NT2/D1 (cell line): ENCODE results near the gene CHEK1.

ENCODE experiments used
- DNase-seq: peaks from one replicate; pipeline ENCODE4 v3.0.0-alpha.2; 2011; ENCODE audit warnings: low read depth, low spot score
- H3K27me3 ChIP-seq: 2 replicates; pipeline ENCODE4 v1.6.0; 2011; ENCODE audit warnings: mild to moderate bottlenecking; ENCODE audit not compliant: insufficient read length, insufficient read depth
- H3K36me3 ChIP-seq: 2 replicates; pipeline ENCODE4 v1.6.1; 2011; ENCODE audit warnings: mild to moderate bottlenecking, low read length, mixed read lengths; ENCODE audit not compliant: insufficient read depth, insufficient read length
- H3K4me1 ChIP-seq: 2 replicates; pipeline ENCODE4 v1.5.1; 2011; ENCODE audit not compliant: insufficient read depth, insufficient read length
- H3K4me3 ChIP-seq: 2 replicates; pipeline ENCODE4 v1.5.1; 2011; ENCODE audit warnings: low read depth; ENCODE audit not compliant: insufficient read length
- H3K9ac ChIP-seq: 2 replicates; pipeline ENCODE4 v1.6.0; 2011; ENCODE audit warnings: low read depth; ENCODE audit not compliant: insufficient read length
- H3K9me3 ChIP-seq: 2 replicates; pipeline ENCODE4 v1.5.1; 2011; ENCODE audit warnings: mild to moderate bottlenecking, low read length; ENCODE audit not compliant: insufficient read depth
- SUZ12 ChIP-seq: IDR thresholded peaks from 2 replicates; pipeline ENCODE4 v1.6.1; 2011; ENCODE audit not compliant: insufficient read length, insufficient read depth; ENCODE audit errors: extremely low read depth
- YY1 ChIP-seq: IDR thresholded peaks from 2 replicates; pipeline ENCODE4 v1.6.1; 2011; ENCODE audit not compliant: insufficient read length, insufficient read depth
- ZNF274 ChIP-seq: IDR thresholded peaks from 2 replicates; pipeline ENCODE4 v1.6.1; 2011; ENCODE audit warnings: mild to moderate bottlenecking, low read depth, low read length

The CHEK1 gene

GRCh38 chr11:125627236-125627910 is 2.4 kb downstream of the CHEK1 start:
- Histone ChIP-seq H3K4me1 (no peaks in the 10 kb centered on the region), H3K36me3 (peaks cover 54% of the 10 kb centered on the region), H3K9me3 (no peaks in the 10 kb centered on the region), H3K4me3 (peak overlapping the region; percentile 59), H3K27me3 (no peaks in the 10 kb centered on the region), H3K9ac (peak overlapping the region; percentile 96)
- DNase-seq = no peak
- TF ChIP-seq ZNF274 (no peak), YY1 (no peak), SUZ12 (no peak)

GRCh38 chr11:125637840-125638239 is 12.9 kb downstream of the CHEK1 start:
- H3K4me3 ChIP-seq = no peak overlapping the region
- H3K9me3 ChIP-seq = no peaks in the 10 kb centered on the region
- H3K27me3 ChIP-seq = no peaks in the 10 kb centered on the region
- DNase-seq = no peak
- H3K4me1 ChIP-seq = no peaks in the 10 kb centered on the region
- no peak overlapping the region for H3K9ac ChIP-seq
- TF ChIP-seq ZNF274 = no peak
- TF ChIP-seq YY1 = no peak
- TF ChIP-seq SUZ12 = no peak
- H3K36me3 ChIP-seq = peaks cover 81% of the 10 kb centered on the region

- no peaks in the 10 kb centered on the region for H3K27me3 ChIP-seq
- DNase-seq = no peak
- H3K4me1 ChIP-seq = no peaks in the 10 kb centered on the region
- no peak overlapping the region for H3K9ac ChIP-seq
- H3K4me3 ChIP-seq = no peak overlapping the region
- TF ChIP-seq SUZ12 = no peak
- no peak for TF ChIP-seq ZNF274
- no peak for TF ChIP-seq YY1
- H3K9me3 ChIP-seq = no peaks in the 10 kb centered on the region
- H3K36me3 ChIP-seq = peaks cover 78% of the 10 kb centered on the region
Measured at GRCh38 chr11:125638315-125638714, 13.4 kb downstream of the CHEK1 start.

- no peak overlapping the region for H3K4me3 ChIP-seq
- TF ChIP-seq ZNF274 (no peak), SUZ12 (no peak), YY1 (no peak)
- no peak overlapping the region for H3K9ac ChIP-seq
- no peaks in the 10 kb centered on the region for H3K4me1 ChIP-seq
- H3K36me3 ChIP-seq = peaks cover 50% of the 10 kb centered on the region
- DNase-seq = no peak
- no peaks in the 10 kb centered on the region for H3K9me3 ChIP-seq
- no peaks in the 10 kb centered on the region for H3K27me3 ChIP-seq
Measured at GRCh38 chr11:125645871-125646270, 20.9 kb downstream of the CHEK1 start.

GRCh38 chr11:125649465-125650166 is 24.7 kb downstream of the CHEK1 start:
- H3K4me3 ChIP-seq = no peak overlapping the region
- H3K27me3 ChIP-seq = no peaks in the 10 kb centered on the region
- no peaks in the 10 kb centered on the region for H3K4me1 ChIP-seq
- H3K9me3 ChIP-seq = no peaks in the 10 kb centered on the region
- no peak for TF ChIP-seq ZNF274
- TF ChIP-seq SUZ12 = no peak
- no peak for TF ChIP-seq YY1
- no peak for DNase-seq
- peaks cover 45% of the 10 kb centered on the region for H3K36me3 ChIP-seq
- H3K9ac ChIP-seq = no peak overlapping the region

GRCh38 chr11:125662689-125663088 is 37.7 kb downstream of the CHEK1 start:
- Histone ChIP-seq H3K27me3 (no peaks in the 10 kb centered on the region), H3K4me1 (no peaks in the 10 kb centered on the region), H3K4me3 (no peak overlapping the region), H3K9ac (no peak overlapping the region), H3K36me3 (peaks cover 16% of the 10 kb centered on the region), H3K9me3 (no peaks in the 10 kb centered on the region)
- no peak for DNase-seq
- no peak for TF ChIP-seq ZNF274
- TF ChIP-seq SUZ12 = no peak
- TF ChIP-seq YY1 = no peak

- Histone ChIP-seq H3K27me3 (no peaks in the 10 kb centered on the region), H3K36me3 (peaks cover 9% of the 10 kb centered on the region), H3K4me1 (no peaks in the 10 kb centered on the region), H3K9me3 (no peaks in the 10 kb centered on the region), H3K9ac (no peak overlapping the region), H3K4me3 (no peak overlapping the region)
- TF ChIP-seq ZNF274 = no peak
- TF ChIP-seq YY1 = no peak
- TF ChIP-seq SUZ12 = no peak
- no peak for DNase-seq
Measured at GRCh38 chr11:125663910-125664309, 38.9 kb downstream of the CHEK1 start.
